ENCODE data around the gene OSTN. TPM values are rescaled to one million over a fixed set of nuclear protein-coding genes. Genes with fewer than 3 reads are reported as not detected.

OSTN gene
- total and polyA plus RNA-seq, 2 of the 13 experiments (the other 11 are each of a cell fraction or from before 2014, with no cell fraction given): not detected

GRCh38 chr3:191158247-191158646, 40.8 kb upstream of the OSTN start (continued):
- no peak for TF ChIP-seq ZGPAT (CRISPR knock-in tag; IDR thresholded peaks at IDR 0.05)
- TF ChIP-seq, protein P1, sequence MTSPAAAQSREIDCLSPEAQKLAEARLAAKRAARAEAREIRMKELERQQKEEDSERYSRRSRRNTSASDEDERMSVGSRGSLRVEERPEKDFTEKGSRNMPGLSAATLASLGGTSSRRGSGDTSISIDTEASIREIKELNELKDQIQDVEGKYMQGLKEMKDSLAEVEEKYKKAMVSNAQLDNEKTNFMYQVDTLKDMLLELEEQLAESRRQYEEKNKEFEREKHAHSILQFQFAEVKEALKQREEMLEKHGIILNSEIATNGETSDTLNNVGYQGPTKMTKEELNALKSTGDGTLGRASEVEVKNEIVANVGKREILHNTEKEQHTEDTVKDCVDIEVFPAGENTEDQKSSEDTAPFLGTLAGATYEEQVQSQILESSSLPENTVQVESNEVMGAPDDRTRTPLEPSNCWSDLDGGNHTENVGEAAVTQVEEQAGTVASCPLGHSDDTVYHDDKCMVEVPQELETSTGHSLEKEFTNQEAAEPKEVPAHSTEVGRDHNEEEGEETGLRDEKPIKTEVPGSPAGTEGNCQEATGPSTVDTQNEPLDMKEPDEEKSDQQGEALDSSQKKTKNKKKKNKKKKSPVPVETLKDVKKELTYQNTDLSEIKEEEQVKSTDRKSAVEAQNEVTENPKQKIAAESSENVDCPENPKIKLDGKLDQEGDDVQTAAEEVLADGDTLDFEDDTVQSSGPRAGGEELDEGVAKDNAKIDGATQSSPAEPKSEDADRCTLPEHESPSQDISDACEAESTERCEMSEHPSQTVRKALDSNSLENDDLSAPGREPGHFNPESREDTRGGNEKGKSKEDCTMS (CRISPR knock-in tag; conservative IDR thresholded peaks at IDR 0.05): no peak
- TF ChIP-seq MTA3 (CRISPR knock-in tag; IDR thresholded peaks at IDR 0.05): no peak
- TF ChIP-seq ZNF713 (CRISPR knock-in tag; IDR thresholded peaks at IDR 0.05): no peak
- TF ChIP-seq ZNF180 (CRISPR knock-in tag; IDR thresholded peaks at IDR 0.05; ENCODE audit: borderline replicate concordance, low read depth): no peak
- peak in 1 of 2 experiments; percentile 58; a peak in 2 of 4 replicates for TF ChIP-seq EP300 (IDR thresholded peaks at IDR 0.05; ENCODE audit: low read depth in 2 of 2, low read length in 2 of 2)
- TF ChIP-seq EP300 (CRISPR knock-in tag; IDR thresholded peaks at IDR 0.05; ENCODE audit: borderline replicate concordance): no peak; the same call in 1 of the 2 replicates
- TF ChIP-seq PAXIP1 (CRISPR knock-in tag; conservative IDR thresholded peaks at IDR 0.05): peak; percentile 51; the same call in 1 of the 2 replicates
- no peak for TF ChIP-seq ZNF777 (CRISPR knock-in tag; IDR thresholded peaks at IDR 0.05)
- TF ChIP-seq HIVEP1 (CRISPR knock-in tag; IDR thresholded peaks at IDR 0.05): no peak
- no peak for TF ChIP-seq ETV6 (CRISPR knock-in tag; conservative IDR thresholded peaks at IDR 0.05)
- TF ChIP-seq, protein P2, sequence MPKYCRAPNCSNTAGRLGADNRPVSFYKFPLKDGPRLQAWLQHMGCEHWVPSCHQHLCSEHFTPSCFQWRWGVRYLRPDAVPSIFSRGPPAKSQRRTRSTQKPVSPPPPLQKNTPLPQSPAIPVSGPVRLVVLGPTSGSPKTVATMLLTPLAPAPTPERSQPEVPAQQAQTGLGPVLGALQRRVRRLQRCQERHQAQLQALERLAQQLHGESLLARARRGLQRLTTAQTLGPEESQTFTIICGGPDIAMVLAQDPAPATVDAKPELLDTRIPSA (CRISPR knock-in tag; IDR thresholded peaks at IDR 0.05; ENCODE audit: borderline replicate concordance): no peak
- TF ChIP-seq ZNF501 (CRISPR knock-in tag; IDR thresholded peaks at IDR 0.05): no peak
- peak; percentile 55 for TF ChIP-seq HNF4A (CRISPR knock-in tag; IDR thresholded peaks at IDR 0.05)
- TF ChIP-seq RXRA (CRISPR knock-in tag; IDR thresholded peaks at IDR 0.05): no peak
- no peak for TF ChIP-seq ZNF138 (CRISPR knock-in tag; IDR thresholded peaks at IDR 0.05; ENCODE audit: low read depth)
- peak; percentile 95 for TF ChIP-seq ZNF564 (CRISPR knock-in tag; IDR thresholded peaks at IDR 0.05)
- no peak for TF ChIP-seq DRAP1 (CRISPR knock-in tag; IDR thresholded peaks at IDR 0.05)
- no peak for TF ChIP-seq FOXM1 (CRISPR knock-in tag; IDR thresholded peaks at IDR 0.05)
- 0 out of 2 replicates have a peak, but pooled peaks have one; percentile 17 for TF ChIP-seq SOX5 (CRISPR knock-in tag; IDR thresholded peaks at IDR 0.05; ENCODE audit: borderline replicate concordance)
- no peak for TF ChIP-seq SRY (CRISPR knock-in tag; IDR thresholded peaks at IDR 0.05)
- no peak for TF ChIP-seq ZNF446 (CRISPR knock-in tag; IDR thresholded peaks at IDR 0.05)
- TF ChIP-seq KDM5A (IDR thresholded peaks at IDR 0.05; ENCODE audit: borderline replicate concordance, low read length): no peak
- no peak for TF ChIP-seq FOSL2 (CRISPR knock-in tag; IDR thresholded peaks at IDR 0.05)
- TF ChIP-seq ZNF430 (CRISPR knock-in tag; IDR thresholded peaks at IDR 0.05): no peak

Data from HepG2 (cell line).